ENCODE data around the gene OR14I1. TPM values are rescaled to one million over a fixed set of nuclear protein-coding genes. Genes with fewer than 3 reads are reported as not detected.
"Not testable (repeated sequence)": the region's sequence is repeated elsewhere in the genome, so short reads cannot be mapped to it uniquely, and the experiment has no call there.

Gene OR14I1
- polyA plus RNA-seq, 1 experiment: not detected

- no peak for TF ChIP-seq CTCF (IDR thresholded peaks at IDR 0.05; ENCODE audit: low read depth, low read length)
- ChIA-PET CTCF (no interaction called here), POLR2A (no interaction called here)
- Histone ChIP-seq H3K9me3 (ENCODE audit: control insufficient read depth, insufficient read depth, low read length) (peaks cover 32% of the 10 kb centered on the region), H3K4me3 (ENCODE audit: low read depth, low read length) (no peak overlapping the region), H3K27ac (ENCODE audit: low read depth, low read length) (no peak overlapping the region), H3K27me3 (ENCODE audit: control insufficient read depth, insufficient read depth, low read length) (no peaks in the 10 kb centered on the region)
- DNase-seq (ENCODE audit: low read depth, low spot score): no peak
Observed at GRCh38 chr1:248691567-248692155, 10.9 kb downstream of the OR14I1 start.

- TF ChIP-seq CTCF (IDR thresholded peaks at IDR 0.05; ENCODE audit: low read depth, low read length): no peak
- POLR2A ChIA-PET: no interaction called here
- Histone ChIP-seq H3K4me3 (ENCODE audit: low read depth, low read length) (no peak overlapping the region), H3K9me3 (ENCODE audit: control insufficient read depth, insufficient read depth, low read length) (peaks cover 20% of the 10 kb centered on the region), H3K27me3 (ENCODE audit: control insufficient read depth, insufficient read depth, low read length) (no peaks in the 10 kb centered on the region), H3K27ac (ENCODE audit: low read depth, low read length) (no peak overlapping the region)
- CTCF ChIA-PET: no interaction called here
- DNase-seq (ENCODE audit: low read depth, low spot score): no peak
Observed at GRCh38 chr1:248688527-248689298, 13.9 kb downstream of the OR14I1 start.

- ChIA-PET POLR2A (no interaction called here), CTCF (no interaction called here)
- DNase-seq (ENCODE audit: low read depth, low spot score): no peak
- Histone ChIP-seq H3K27ac (ENCODE audit: low read depth, low read length) (no peak overlapping the region), H3K27me3 (ENCODE audit: control insufficient read depth, insufficient read depth, low read length) (no peaks in the 10 kb centered on the region), H3K9me3 (ENCODE audit: control insufficient read depth, insufficient read depth, low read length) (peaks cover 13% of the 10 kb centered on the region), H3K4me3 (ENCODE audit: low read depth, low read length) (no peak overlapping the region)
- no peak for TF ChIP-seq CTCF (IDR thresholded peaks at IDR 0.05; ENCODE audit: low read depth, low read length)
Observed at GRCh38 chr1:248686815-248687214, 15.8 kb downstream of the OR14I1 start.

- H3K9me3 ChIP-seq (ENCODE audit: control insufficient read depth, insufficient read depth, low read length): peaks cover 11% of the 10 kb centered on the region
- no peak for DNase-seq (ENCODE audit: low read depth, low spot score)
- ChIA-PET CTCF (no interaction called here), POLR2A (no interaction called here)
- H3K27me3 ChIP-seq (ENCODE audit: control insufficient read depth, insufficient read depth, low read length): no peaks in the 10 kb centered on the region
- no peak overlapping the region for H3K4me3 ChIP-seq (ENCODE audit: low read depth, low read length)
- no peak for TF ChIP-seq CTCF (IDR thresholded peaks at IDR 0.05; ENCODE audit: low read depth, low read length)
- H3K27ac ChIP-seq (ENCODE audit: low read depth, low read length): no peak overlapping the region
Observed at GRCh38 chr1:248681651-248682050, 20.9 kb downstream of the OR14I1 start.

- Histone ChIP-seq H3K9me3 (ENCODE audit: control insufficient read depth, insufficient read depth, low read length) (peaks cover 11% of the 10 kb centered on the region), H3K27me3 (ENCODE audit: control insufficient read depth, insufficient read depth, low read length) (no peaks in the 10 kb centered on the region), H3K4me3 (ENCODE audit: low read depth, low read length) (no peak overlapping the region), H3K27ac (ENCODE audit: low read depth, low read length) (no peak overlapping the region)
- CTCF ChIA-PET: no interaction called here
- DNase-seq (ENCODE audit: low read depth, low spot score): no peak
- POLR2A ChIA-PET: no interaction called here
- no peak for TF ChIP-seq CTCF (IDR thresholded peaks at IDR 0.05; ENCODE audit: low read depth, low read length)
Observed at GRCh38 chr1:248670003-248670402, 32.6 kb downstream of the OR14I1 start.

GRCh38 chr1:248663453-248664328 is 38.9 kb downstream of the OR14I1 start:
- H3K4me3 ChIP-seq (ENCODE audit: low read depth, low read length); CTCF ChIA-PET; H3K27me3 ChIP-seq (ENCODE audit: control insufficient read depth, insufficient read depth, low read length); H3K9me3 ChIP-seq (ENCODE audit: control insufficient read depth, insufficient read depth, low read length); POLR2A ChIA-PET; H3K27ac ChIP-seq (ENCODE audit: low read depth, low read length); DNase-seq (ENCODE audit: low read depth, low spot score): not testable (repeated sequence)

GRCh38 chr1:248656797-248657196 is 45.8 kb downstream of the OR14I1 start:
- H3K27ac ChIP-seq (ENCODE audit: low read depth, low read length); H3K27me3 ChIP-seq (ENCODE audit: control insufficient read depth, insufficient read depth, low read length); H3K4me3 ChIP-seq (ENCODE audit: low read depth, low read length); POLR2A ChIA-PET; CTCF ChIA-PET; DNase-seq (ENCODE audit: low read depth, low spot score): not testable (repeated sequence)
- peaks cover 11% of the 10 kb centered on the region for H3K9me3 ChIP-seq (ENCODE audit: control insufficient read depth, insufficient read depth, low read length)
